ENCODE data around the gene LCK. TPM values are rescaled to one million over a fixed set of nuclear protein-coding genes. Genes with fewer than 3 reads are reported as not detected.

Gene LCK
- total RNA-seq, 1 experiment from 2014 or later = 37.6 TPM

GRCh38 chr1:32269744-32270143 is 18.7 kb downstream of the LCK start:
- Mint-ChIP-seq H3K27me3 (ENCODE audit: low read depth) (no peaks in the 10 kb centered on the region; the same call in 1 of the 2 replicates), H3K4me1 (peaks cover 24 to 37% of the 10 kb centered on the region in 2 experiments)
- H3K79me1 ChIP-seq (ENCODE audit: insufficient read depth, low read depth, low read length, poor library complexity, severe bottlenecking) = no peaks in the 10 kb centered on the region

More at GRCh38 chr1:32269744-32270143, 18.7 kb downstream of the LCK start:
- Histone ChIP-seq H2BK120ac (ENCODE audit: low read depth, low read length, poor library complexity, severe bottlenecking) (no peak overlapping the region), H3K27me3 (ENCODE audit: insufficient read depth, low read length) (no peaks in the 10 kb centered on the region), H3K79me2 (ENCODE audit: insufficient read depth, low read length) (no peaks in the 10 kb centered on the region; the same call in 1 of the 2 replicates), H3K14ac (ENCODE audit: insufficient read depth, low read length) (no peak overlapping the region), H3K23me2 (ENCODE audit: insufficient read length, low read depth, low read length, poor library complexity, severe bottlenecking) (peaks cover 7% of the 10 kb centered on the region), H2BK5ac (ENCODE audit: insufficient read length, low read length) (no peak overlapping the region), H3K4ac (ENCODE audit: low read depth, low read length) (no peak overlapping the region), H2AK5ac (ENCODE audit: insufficient read length, low read length) (no peak overlapping the region), H3K4me1 (ENCODE audit: insufficient read depth, low read length) (peaks cover 6% of the 10 kb centered on the region; the same call in 1 of the 2 replicates), H2BK12ac (ENCODE audit: insufficient read length, low read depth, low read length) (no peak overlapping the region), H3T11ph (ENCODE audit: low read length) (no peak overlapping the region), H4K91ac (ENCODE audit: insufficient read length, low read depth, low read length) (no peak overlapping the region), H3K56ac (ENCODE audit: insufficient read length, low read depth, low read length) (no peak overlapping the region), H3K27ac (ENCODE audit: insufficient read length, low read depth, low read length) (no peak overlapping the region), H3K9me3 (ENCODE audit: control insufficient read depth, low read depth, low read length) (no peaks in the 10 kb centered on the region), H3K23ac (ENCODE audit: insufficient read length, low read depth, low read length) (no peak overlapping the region), H4K5ac (ENCODE audit: insufficient read length, low read depth, low read length) (no peak overlapping the region), H3K18ac (ENCODE audit: insufficient read length, low read depth, low read length) (no peak overlapping the region), H4K20me1 (ENCODE audit: control insufficient read depth, insufficient read depth, insufficient read length) (no peaks in the 10 kb centered on the region), H2BK15ac (ENCODE audit: low read depth, low read length) (no peak overlapping the region), H4K8ac (replicated peaks; ENCODE audit: insufficient read length, low read depth, low read length) (no peak overlapping the region), H2BK20ac (ENCODE audit: low read depth, low read length, poor library complexity, severe bottlenecking) (no peak overlapping the region), H2AFZ (ENCODE audit: low read length) (no peak overlapping the region), H3K4me2 (ENCODE audit: insufficient read depth, insufficient read length, low read length) (no peak overlapping the region), H3K9ac (ENCODE audit: extremely low read depth, insufficient read length, low read length) (no peak overlapping the region)
- TF ChIP-seq, protein P1, sequence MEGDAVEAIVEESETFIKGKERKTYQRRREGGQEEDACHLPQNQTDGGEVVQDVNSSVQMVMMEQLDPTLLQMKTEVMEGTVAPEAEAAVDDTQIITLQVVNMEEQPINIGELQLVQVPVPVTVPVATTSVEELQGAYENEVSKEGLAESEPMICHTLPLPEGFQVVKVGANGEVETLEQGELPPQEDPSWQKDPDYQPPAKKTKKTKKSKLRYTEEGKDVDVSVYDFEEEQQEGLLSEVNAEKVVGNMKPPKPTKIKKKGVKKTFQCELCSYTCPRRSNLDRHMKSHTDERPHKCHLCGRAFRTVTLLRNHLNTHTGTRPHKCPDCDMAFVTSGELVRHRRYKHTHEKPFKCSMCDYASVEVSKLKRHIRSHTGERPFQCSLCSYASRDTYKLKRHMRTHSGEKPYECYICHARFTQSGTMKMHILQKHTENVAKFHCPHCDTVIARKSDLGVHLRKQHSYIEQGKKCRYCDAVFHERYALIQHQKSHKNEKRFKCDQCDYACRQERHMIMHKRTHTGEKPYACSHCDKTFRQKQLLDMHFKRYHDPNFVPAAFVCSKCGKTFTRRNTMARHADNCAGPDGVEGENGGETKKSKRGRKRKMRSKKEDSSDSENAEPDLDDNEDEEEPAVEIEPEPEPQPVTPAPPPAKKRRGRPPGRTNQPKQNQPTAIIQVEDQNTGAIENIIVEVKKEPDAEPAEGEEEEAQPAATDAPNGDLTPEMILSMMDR (conservative IDR thresholded peaks at IDR 0.05) = no peak
- H3K9me3 Mint-ChIP-seq = no peaks in the 10 kb centered on the region; a peak in 1 of 5 replicates
- H3K27ac Mint-ChIP-seq = no peak overlapping the region
- H3K36me3 Mint-ChIP-seq (ENCODE audit: insufficient read depth in 1 of 3, low read depth in 3 of 3) = no peaks in the 10 kb centered on the region
- H3K4me3 Mint-ChIP-seq = no peak overlapping the region
- DNase-seq = no peak

Data from H9 (cell line).